HepG2 (cell line): ENCODE results near the gene TMX2. TPM values are rescaled to one million over a fixed set of nuclear protein-coding genes. Genes with fewer than 3 reads are reported as not detected.

Experiments
- ATF1 ChIP-seq: IDR thresholded peaks from 2 replicates; pipeline ENCODE4 v1.6.1; 2016; ENCODE audit warnings: mild to moderate bottlenecking, control low read depth
- BRD4 ChIP-seq: sonication (generic); formaldehyde crosslinking; IDR thresholded peaks from 2 replicates; pipeline ENCODE4 v1.4.0; 2020; ENCODE audit warnings: missing genetic modification reagents
- HIVEP1 ChIP-seq: sonication (generic); formaldehyde crosslinking; IDR thresholded peaks from 2 replicates; pipeline ENCODE4 v1.4.0; 2020; ENCODE audit warnings: mild to moderate bottlenecking, missing genetic modification reagents
- HOXA3 ChIP-seq: sonication (generic); formaldehyde crosslinking; IDR thresholded peaks from 2 replicates; pipeline ENCODE4 v1.5.0; 2020; ENCODE audit warnings: missing genetic modification reagents
- KAT7 ChIP-seq: IDR thresholded peaks from 2 replicates; pipeline ENCODE4 v1.6.1; 2018; ENCODE audit warnings: borderline replicate concordance, missing compliant biosample characterization
- MXI1 ChIP-seq: IDR thresholded peaks from 3 replicates; pipeline ENCODE4 v1.6.1; 2012; ENCODE audit warnings: low read depth, low read length, inconsistent platforms, borderline replicate concordance
- TAF1 ChIP-seq: sonication (generic); formaldehyde crosslinking; IDR thresholded peaks from 2 replicates; pipeline ENCODE4 v1.4.0; 2020; ENCODE audit warnings: missing genetic modification reagents
- ZNF124 ChIP-seq: sonication (generic); formaldehyde crosslinking; IDR thresholded peaks from 2 replicates; pipeline ENCODE4 v1.4.0; 2020; ENCODE audit warnings: missing genetic modification reagents
- ZNF251 ChIP-seq: sonication (generic); formaldehyde crosslinking; IDR thresholded peaks from 2 replicates; pipeline ENCODE4 v1.9.0; 2021; ENCODE audit warnings: mild to moderate bottlenecking, missing genetic modification reagents
- ZNF598 ChIP-seq: sonication (generic); formaldehyde crosslinking; IDR thresholded peaks from 2 replicates; pipeline ENCODE4 v1.5.1; 2020; ENCODE audit warnings: mild to moderate bottlenecking, missing genetic modification reagents, borderline replicate concordance
- ZNF660 ChIP-seq: sonication (generic); formaldehyde crosslinking; IDR thresholded peaks from 2 replicates; pipeline ENCODE4 v1.5.1; 2020; ENCODE audit warnings: mild to moderate bottlenecking, low read depth, missing genetic modification reagents, borderline replicate concordance
- polyA plus RNA-seq, 8 experiments: library from polyadenylated mRNA; depleted of rRNA in 3 of 8; stranded (reverse) in 7 of 8; unstranded in 1 of 8; fragments of >200 nt; fragmentation: Illumina TruSeq in 4 of 8; extraction: Trizol in 4 of 8; gene quantifications; 2 replicates each; pipeline versions ENCODE4 v1.2.1 to v1.2.3, GENCODE V29; 2011 to 2016; ENCODE audit warnings: low read depth in 4 of 8, missing spikeins in 1 of 8, mixed read lengths in 1 of 8; ENCODE audit not compliant: insufficient read depth in 1 of 8
- total RNA-seq, 5 experiments: library from RNA; depleted of rRNA; stranded (reverse); fragments of >200 nt; fragmentation: Illumina TruSeq; extraction: Trizol; gene quantifications; 2 replicates each; pipeline ENCODE4 v1.2.3, GENCODE V29; 2016; ENCODE audit warnings: low read depth in 1 of 5
- TF ChIP-seq, protein P1 (sequence below): sonication (generic); formaldehyde crosslinking; IDR thresholded peaks from 2 replicates; pipeline ENCODE4 v1.4.0; 2020; ENCODE audit warnings: mild to moderate bottlenecking, missing genetic modification reagents, borderline replicate concordance
- TF ChIP-seq, protein P2 (sequence below): sonication (generic); formaldehyde crosslinking; IDR thresholded peaks from 2 replicates; pipeline ENCODE4 v1.5.0; 2020; ENCODE audit warnings: missing genetic modification reagents, mild to moderate bottlenecking, borderline replicate concordance
- TF ChIP-seq, protein P3 (sequence below): sonication (generic); formaldehyde crosslinking; IDR thresholded peaks from 2 replicates; pipeline ENCODE4 v1.8.0; 2022; ENCODE audit warnings: mild to moderate bottlenecking, missing genetic modification reagents, borderline replicate concordance
- TF ChIP-seq, protein P4 (sequence below): sonication (generic); formaldehyde crosslinking; IDR thresholded peaks from 2 replicates; pipeline ENCODE4 v1.4.0; 2020; ENCODE audit warnings: missing genetic modification reagents; ENCODE audit errors: not compliant biosample characterization
- TF ChIP-seq, protein P5 (sequence below): sonication (generic); formaldehyde crosslinking; IDR thresholded peaks from 2 replicates; pipeline ENCODE4 v1.4.0; 2020; ENCODE audit warnings: low read depth, mild to moderate bottlenecking, missing genetic modification reagents
- TF ChIP-seq, protein P6 (sequence below): sonication (generic); formaldehyde crosslinking; IDR thresholded peaks from 2 replicates; pipeline ENCODE4 v1.8.1; 2023; ENCODE audit warnings: missing genetic modification reagents, inconsistent platforms, borderline replicate concordance

TMX2 gene
- total and polyA plus RNA-seq, 2 of the 13 experiments (the other 11 are each of a cell fraction or from before 2014, with no cell fraction given): 84.5 to 129 TPM

DNA sequence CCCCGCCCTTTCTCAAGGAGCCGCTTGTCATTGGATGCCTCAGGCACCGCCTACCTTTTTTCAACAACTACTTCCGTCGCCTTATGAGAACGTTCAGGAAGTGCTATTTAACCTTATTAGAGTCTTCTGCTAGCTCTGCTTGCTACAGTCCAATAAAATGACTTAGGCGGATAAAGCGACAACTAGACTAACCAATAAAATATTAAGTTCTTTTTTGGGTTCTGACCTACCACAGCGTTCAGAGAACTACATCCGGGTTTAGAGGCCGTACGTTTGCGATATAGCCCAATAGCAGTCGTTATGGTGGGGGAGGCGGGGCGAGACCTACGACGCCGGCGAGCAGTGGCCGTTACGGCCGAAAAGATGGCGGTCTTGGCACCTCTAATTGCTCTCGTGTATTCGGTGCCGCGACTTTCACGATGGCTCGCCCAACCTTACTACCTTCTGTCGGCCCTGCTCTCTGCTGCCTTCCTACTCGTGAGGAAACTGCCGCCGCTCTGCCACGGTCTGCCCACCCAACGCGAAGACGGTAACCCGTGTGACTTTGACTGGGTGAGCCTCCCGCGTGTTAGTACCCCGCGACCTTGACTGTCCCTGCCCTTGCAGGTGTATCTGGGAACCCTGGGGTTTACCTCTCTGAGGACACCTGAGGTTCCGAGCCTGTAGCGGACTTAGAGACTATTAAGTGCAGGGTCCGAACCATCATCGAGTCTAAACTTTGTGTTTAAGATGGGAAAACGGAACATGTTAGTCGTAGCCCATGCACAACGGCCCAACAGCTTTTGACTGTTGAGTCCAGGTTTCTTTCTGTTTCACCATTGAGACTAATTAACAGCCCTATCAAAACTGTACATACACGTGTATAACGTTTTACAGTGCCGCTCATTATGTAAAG is at the start of gene TMX2 (continued):
- TF ChIP-seq, protein P1, sequence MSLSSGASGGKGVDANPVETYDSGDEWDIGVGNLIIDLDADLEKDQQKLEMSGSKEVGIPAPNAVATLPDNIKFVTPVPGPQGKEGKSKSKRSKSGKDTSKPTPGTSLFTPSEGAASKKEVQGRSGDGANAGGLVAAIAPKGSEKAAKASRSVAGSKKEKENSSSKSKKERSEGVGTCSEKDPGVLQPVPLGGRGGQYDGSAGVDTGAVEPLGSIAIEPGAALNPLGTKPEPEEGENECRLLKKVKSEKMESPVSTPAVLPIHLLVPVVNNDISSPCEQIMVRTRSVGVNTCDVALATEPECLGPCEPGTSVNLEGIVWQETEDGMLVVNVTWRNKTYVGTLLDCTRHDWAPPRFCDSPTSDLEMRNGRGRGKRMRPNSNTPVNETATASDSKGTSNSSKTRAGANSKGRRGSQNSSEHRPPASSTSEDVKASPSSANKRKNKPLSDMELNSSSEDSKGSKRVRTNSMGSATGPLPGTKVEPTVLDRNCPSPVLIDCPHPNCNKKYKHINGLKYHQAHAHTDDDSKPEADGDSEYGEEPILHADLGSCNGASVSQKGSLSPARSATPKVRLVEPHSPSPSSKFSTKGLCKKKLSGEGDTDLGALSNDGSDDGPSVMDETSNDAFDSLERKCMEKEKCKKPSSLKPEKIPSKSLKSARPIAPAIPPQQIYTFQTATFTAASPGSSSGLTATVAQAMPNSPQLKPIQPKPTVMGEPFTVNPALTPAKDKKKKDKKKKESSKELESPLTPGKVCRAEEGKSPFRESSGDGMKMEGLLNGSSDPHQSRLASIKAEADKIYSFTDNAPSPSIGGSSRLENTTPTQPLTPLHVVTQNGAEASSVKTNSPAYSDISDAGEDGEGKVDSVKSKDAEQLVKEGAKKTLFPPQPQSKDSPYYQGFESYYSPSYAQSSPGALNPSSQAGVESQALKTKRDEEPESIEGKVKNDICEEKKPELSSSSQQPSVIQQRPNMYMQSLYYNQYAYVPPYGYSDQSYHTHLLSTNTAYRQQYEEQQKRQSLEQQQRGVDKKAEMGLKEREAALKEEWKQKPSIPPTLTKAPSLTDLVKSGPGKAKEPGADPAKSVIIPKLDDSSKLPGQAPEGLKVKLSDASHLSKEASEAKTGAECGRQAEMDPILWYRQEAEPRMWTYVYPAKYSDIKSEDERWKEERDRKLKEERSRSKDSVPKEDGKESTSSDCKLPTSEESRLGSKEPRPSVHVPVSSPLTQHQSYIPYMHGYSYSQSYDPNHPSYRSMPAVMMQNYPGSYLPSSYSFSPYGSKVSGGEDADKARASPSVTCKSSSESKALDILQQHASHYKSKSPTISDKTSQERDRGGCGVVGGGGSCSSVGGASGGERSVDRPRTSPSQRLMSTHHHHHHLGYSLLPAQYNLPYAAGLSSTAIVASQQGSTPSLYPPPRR (CRISPR knock-in tag): no peak
- TF ChIP-seq, protein P2, sequence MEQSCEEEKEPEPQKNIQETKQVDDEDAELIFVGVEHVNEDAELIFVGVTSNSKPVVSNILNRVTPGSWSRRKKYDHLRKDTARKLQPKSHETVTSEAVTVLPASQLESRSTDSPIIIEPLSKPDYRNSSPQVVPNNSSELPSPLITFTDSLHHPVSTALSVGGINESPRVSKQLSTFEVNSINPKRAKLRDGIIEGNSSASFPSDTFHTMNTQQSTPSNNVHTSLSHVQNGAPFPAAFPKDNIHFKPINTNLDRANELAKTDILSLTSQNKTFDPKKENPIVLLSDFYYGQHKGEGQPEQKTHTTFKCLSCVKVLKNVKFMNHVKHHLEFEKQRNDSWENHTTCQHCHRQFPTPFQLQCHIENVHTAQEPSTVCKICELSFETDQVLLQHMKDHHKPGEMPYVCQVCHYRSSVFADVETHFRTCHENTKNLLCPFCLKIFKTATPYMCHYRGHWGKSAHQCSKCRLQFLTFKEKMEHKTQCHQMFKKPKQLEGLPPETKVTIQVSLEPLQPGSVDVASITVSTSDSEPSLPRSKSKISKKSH (CRISPR knock-in tag): no peak
- TF ChIP-seq ZNF251 (CRISPR knock-in tag) (no peak), ATF1 (CRISPR knock-in tag) (peak; percentile 97), BRD4 (peak; percentile 88), KAT7 (CRISPR knock-in tag) (peak; percentile 29; the same call in 1 of the 2 replicates), ZNF598 (CRISPR knock-in tag) (0 out of 2 replicates have a peak, but pooled peaks have one; percentile 39), ZNF124 (no peak), MXI1 (peak; percentile 75; the same call in 1 of the 3 replicates), TAF1 (CRISPR knock-in tag) (peak; percentile 70; the same call in 1 of the 2 replicates), HOXA3 (CRISPR knock-in tag) (peak; percentile 70), HIVEP1 (0 out of 2 replicates have a peak, but pooled peaks have one; percentile 2), ZNF660 (CRISPR knock-in tag) (no peak)
- TF ChIP-seq, protein P3, sequence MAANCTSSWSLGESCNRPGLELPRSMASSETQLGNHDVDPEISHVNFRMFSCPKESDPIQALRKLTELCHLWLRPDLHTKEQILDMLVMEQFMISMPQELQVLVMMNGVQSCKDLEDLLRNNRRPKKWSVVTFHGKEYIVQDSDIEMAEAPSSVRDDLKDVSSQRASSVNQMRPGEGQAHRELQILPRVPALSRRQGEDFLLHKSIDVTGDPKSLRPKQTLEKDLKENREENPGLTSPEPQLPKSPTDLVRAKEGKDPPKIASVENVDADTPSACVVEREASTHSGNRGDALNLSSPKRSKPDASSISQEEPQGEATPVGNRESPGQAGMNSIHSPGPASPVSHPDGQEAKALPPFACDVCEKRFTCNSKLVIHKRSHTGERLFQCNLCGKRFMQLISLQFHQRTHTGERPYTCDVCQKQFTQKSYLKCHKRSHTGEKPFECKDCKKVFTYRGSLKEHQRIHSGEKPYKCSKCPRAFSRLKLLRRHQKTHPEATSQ (CRISPR knock-in tag): 0 out of 2 replicates have a peak, but pooled peaks have one; percentile 35
- TF ChIP-seq, protein P4, sequence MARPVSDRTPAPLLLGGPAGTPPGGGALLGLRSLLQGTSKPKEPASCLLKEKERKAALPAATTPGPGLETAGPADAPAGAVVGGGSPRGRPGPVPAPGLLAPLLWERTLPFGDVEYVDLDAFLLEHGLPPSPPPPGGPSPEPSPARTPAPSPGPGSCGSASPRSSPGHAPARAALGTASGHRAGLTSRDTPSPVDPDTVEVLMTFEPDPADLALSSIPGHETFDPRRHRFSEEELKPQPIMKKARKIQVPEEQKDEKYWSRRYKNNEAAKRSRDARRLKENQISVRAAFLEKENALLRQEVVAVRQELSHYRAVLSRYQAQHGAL (CRISPR knock-in tag): peak; percentile 42
- TF ChIP-seq, protein P5, sequence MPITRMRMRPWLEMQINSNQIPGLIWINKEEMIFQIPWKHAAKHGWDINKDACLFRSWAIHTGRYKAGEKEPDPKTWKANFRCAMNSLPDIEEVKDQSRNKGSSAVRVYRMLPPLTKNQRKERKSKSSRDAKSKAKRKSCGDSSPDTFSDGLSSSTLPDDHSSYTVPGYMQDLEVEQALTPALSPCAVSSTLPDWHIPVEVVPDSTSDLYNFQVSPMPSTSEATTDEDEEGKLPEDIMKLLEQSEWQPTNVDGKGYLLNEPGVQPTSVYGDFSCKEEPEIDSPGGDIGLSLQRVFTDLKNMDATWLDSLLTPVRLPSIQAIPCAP: no peak
- TF ChIP-seq, protein P6, sequence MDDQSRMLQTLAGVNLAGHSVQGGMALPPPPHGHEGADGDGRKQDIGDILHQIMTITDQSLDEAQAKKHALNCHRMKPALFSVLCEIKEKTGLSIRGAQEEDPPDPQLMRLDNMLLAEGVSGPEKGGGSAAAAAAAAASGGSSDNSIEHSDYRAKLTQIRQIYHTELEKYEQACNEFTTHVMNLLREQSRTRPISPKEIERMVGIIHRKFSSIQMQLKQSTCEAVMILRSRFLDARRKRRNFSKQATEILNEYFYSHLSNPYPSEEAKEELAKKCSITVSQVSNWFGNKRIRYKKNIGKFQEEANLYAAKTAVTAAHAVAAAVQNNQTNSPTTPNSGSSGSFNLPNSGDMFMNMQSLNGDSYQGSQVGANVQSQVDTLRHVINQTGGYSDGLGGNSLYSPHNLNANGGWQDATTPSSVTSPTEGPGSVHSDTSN (CRISPR knock-in tag): no peak
